Neural cell (in vitro differentiated cells): ENCODE measurements around the gene CHEK1.

Source experiments
- CTCF ChIP-seq: fragments of 450-650 bp; IDR thresholded peaks from 2 replicates; pipeline ENCODE4 v1.5.1; 2014; ENCODE audit warnings: antibody characterized with exemption, mild to moderate bottlenecking, moderate library complexity; ENCODE audit not compliant: poor library complexity, severe bottlenecking
- EP300 ChIP-seq: fragments of 450-650 bp; conservative IDR thresholded peaks from 2 replicates; pipeline ENCODE4 v1.6.1; 2014; ENCODE audit warnings: antibody characterized with exemption, mild to moderate bottlenecking, moderate library complexity; ENCODE audit not compliant: poor library complexity, severe bottlenecking
- EZH2 ChIP-seq: fragments of 200-600, 300-800 bp; shearing (Covaris generic), sonication (generic); IDR thresholded peaks from 2 replicates; pipeline ENCODE4 v1.6.1; 2014; ENCODE audit warnings: antibody characterized with exemption, low read length, borderline replicate concordance, mild to moderate bottlenecking; ENCODE audit not compliant: insufficient read depth, poor library complexity, severe bottlenecking
- POLR2AphosphoS5 ChIP-seq: IDR thresholded peaks from 2 replicates; pipeline ENCODE4 v1.6.1; 2012
- RAD21 ChIP-seq: fragments of 450-650 bp; conservative IDR thresholded peaks from 2 replicates; pipeline ENCODE4 v1.6.1; 2014; ENCODE audit warnings: antibody characterized with exemption, mild to moderate bottlenecking, moderate library complexity
- REST ChIP-seq: IDR thresholded peaks from 2 replicates; pipeline ENCODE4 v1.6.1; 2012; ENCODE audit warnings: borderline replicate concordance
- SMC3 ChIP-seq: fragments of 450-650 bp; conservative IDR thresholded peaks from 2 replicates; pipeline ENCODE4 v1.6.1; 2014; ENCODE audit warnings: antibody characterized with exemption, mild to moderate bottlenecking, moderate library complexity; ENCODE audit not compliant: poor library complexity
- TAF1 ChIP-seq: IDR thresholded peaks from 2 replicates; pipeline ENCODE4 v1.6.1; 2012; ENCODE audit warnings: low read depth

GRCh38 chr11:125701858-125702621, 77.1 kb downstream of the CHEK1 start:
- no peak for TF ChIP-seq SMC3
- no peak for TF ChIP-seq EZH2
- TF ChIP-seq CTCF: no peak
- no peak for TF ChIP-seq RAD21
- TF ChIP-seq POLR2AphosphoS5: no peak
- TF ChIP-seq TAF1: no peak
- no peak for TF ChIP-seq REST
- no peak for TF ChIP-seq EP300
